GM12878 (cell line): ENCODE results near the gene CD300LG. TPM values are rescaled to one million over a fixed set of nuclear protein-coding genes. Genes with fewer than 3 reads are reported as not detected.

Experiments used
- ATAC-seq: fragments of 200-7000 bp; cut with Tn5 transposase; 3 replicates; pipeline ENCODE4 v1.9.1; 2020; ENCODE audit warnings: mild to moderate bottlenecking, moderate library complexity
- BruUV-seq: library from RNA; stranded (reverse); fragments of 400-500 nt; replicated peaks from 2 replicates; lab custom pipeline; 2021; lab: Mats Ljungman, UMichigan
- CTCF ChIA-PET: fragments of 300-600 bp; sonication (Branson Sonifier 250); formaldehyde crosslinking; extraction: SDS; loops from one replicate; lab custom pipeline; 2021; ENCODE audit warnings: inconsistent platforms; lab: Yijun Ruan, JAX
- POLR2A ChIA-PET: fragments of 350-600 bp; formaldehyde crosslinking; extraction: SDS; loops from one replicate; lab custom pipeline; 2021; ENCODE audit warnings: inconsistent platforms; lab: Charles Lee
- RAD21 ChIA-PET: fragments of 300-600 bp; sonication (Branson Sonifier 250); formaldehyde crosslinking; loops from one replicate; lab custom pipeline; 2023; ENCODE audit warnings: antibody characterized with exemption; ENCODE audit not compliant: unreplicated experiment; lab: Charles Lee
- SMC1A ChIA-PET: fragments of 300-600 bp; sonication (Branson Sonifier 250); formaldehyde crosslinking; loops from one replicate; lab custom pipeline; 2023; ENCODE audit not compliant: unreplicated experiment, uncharacterized antibody; lab: Charles Lee
- DNase-seq: peaks from one replicate; pipeline ENCODE4 v3.0.0-alpha.2; 2011; ENCODE audit warnings: low read depth, low spot score
- FAIRE-seq: peaks from 3 replicates; lab custom pipeline; 2011; peaks lifted over from hg19 to GRCh38; lab: Jason Lieb, UNC
- H2AFZ ChIP-seq: 2 replicates; pipeline ENCODE4 v1.6.0; 2011; ENCODE audit warnings: low read depth, low read length, control low read depth; ENCODE audit not compliant: control insufficient read depth
- H3K27ac ChIP-seq: 2 replicates; pipeline ENCODE4 v1.5.1; 2011; ENCODE audit warnings: control low read depth; ENCODE audit not compliant: control insufficient read depth, insufficient read depth
- H3K27me3 ChIP-seq, 2 experiments: replicated peaks in 1 of 2; 2 replicates each; pipeline versions ENCODE4 v1.6.0 to v1.6.1; 2011; ENCODE audit warnings: low read length in 1 of 2; ENCODE audit not compliant: control insufficient read depth in 2 of 2, insufficient read depth in 2 of 2
- H3K36me3 ChIP-seq, 2 experiments: 2 replicates each; pipeline ENCODE4 v1.5.1; 2011; ENCODE audit warnings: low read length in 1 of 2; ENCODE audit not compliant: control insufficient read depth in 2 of 2, insufficient read depth in 2 of 2
- H3K4me1 ChIP-seq: 2 replicates; pipeline ENCODE4 v1.6.1; 2011; ENCODE audit warnings: mild to moderate bottlenecking, low read length, moderate library complexity, mixed read lengths; ENCODE audit not compliant: control insufficient read depth, insufficient read depth
- H3K4me2 ChIP-seq: 2 replicates; pipeline ENCODE4 v1.6.0; 2011; ENCODE audit warnings: control low read depth; ENCODE audit not compliant: control insufficient read depth, insufficient read depth
- H3K4me3 ChIP-seq: fragments of 200-600 bp; sonication (generic); 2 replicates; pipeline ENCODE4 v1.5.1; 2016
- H3K79me2 ChIP-seq: 2 replicates; pipeline ENCODE4 v1.6.0; 2011; ENCODE audit warnings: low read length; ENCODE audit not compliant: control insufficient read depth, insufficient read depth
- H3K9ac ChIP-seq: 2 replicates; pipeline ENCODE4 v1.8.0; 2011; ENCODE audit warnings: low read length, control low read depth, mixed read lengths; ENCODE audit not compliant: control insufficient read depth, insufficient read depth
- H3K9me3 ChIP-seq: replicated peaks from 3 replicates; pipeline ENCODE4 v1.5.1; 2011; ENCODE audit warnings: mild to moderate bottlenecking, low read length; ENCODE audit not compliant: control insufficient read depth, insufficient read depth
- H4K20me1 ChIP-seq: 2 replicates; pipeline ENCODE4 v1.6.0; 2011; ENCODE audit not compliant: control insufficient read depth, insufficient read depth
- ETV6 ChIP-seq, 2 experiments: fragments of 450-650 bp in 1 of 2; IDR thresholded peaks in 1 of 2; conservative IDR thresholded peaks in 1 of 2; 2 replicates each; pipeline ENCODE4 v1.6.1; 2014; ENCODE audit warnings: antibody characterized with exemption in 1 of 2, borderline replicate concordance in 1 of 2, low read depth in 1 of 2, mild to moderate bottlenecking in 1 of 2, moderate library complexity in 1 of 2
- HCFC1 ChIP-seq: fragments of 150-350 bp; IDR thresholded peaks from 2 replicates; pipeline ENCODE4 v1.6.1; 2014; ENCODE audit warnings: low read length
- IKZF1 ChIP-seq: fragments of 450-650 bp; conservative IDR thresholded peaks from 2 replicates; pipeline ENCODE4 v1.6.1; 2017; ENCODE audit warnings: antibody characterized with exemption, mild to moderate bottlenecking
- JUNB ChIP-seq: IDR thresholded peaks from 2 replicates; pipeline ENCODE4 v1.6.1; 2016; ENCODE audit warnings: antibody characterized with exemption, mild to moderate bottlenecking
- KLF5 ChIP-seq: fragments of 450-650 bp; IDR thresholded peaks from 2 replicates; pipeline ENCODE4 v1.6.1; 2014; ENCODE audit warnings: mild to moderate bottlenecking; ENCODE audit not compliant: partially characterized antibody
- MEF2B ChIP-seq: fragments of 450-650 bp; IDR thresholded peaks from 2 replicates; pipeline ENCODE4 v1.6.1; 2018; ENCODE audit warnings: mild to moderate bottlenecking, moderate library complexity; ENCODE audit not compliant: partially characterized antibody, poor library complexity, severe bottlenecking
- MYC ChIP-seq: IDR thresholded peaks from 2 replicates; pipeline ENCODE4 v1.6.1; 2011; ENCODE audit warnings: mild to moderate bottlenecking, low read length, moderate library complexity, inconsistent platforms; ENCODE audit not compliant: insufficient read depth, insufficient replicate concordance, insufficient read length, severe bottlenecking
- PBX3 ChIP-seq: IDR thresholded peaks from 2 replicates; pipeline ENCODE4 v1.6.1; 2011; ENCODE audit warnings: mild to moderate bottlenecking, low read depth, low read length, moderate library complexity; ENCODE audit not compliant: insufficient replicate concordance
- RBBP5 ChIP-seq: fragments of 200-600 bp; sonication (generic); conservative IDR thresholded peaks from 2 replicates; pipeline ENCODE4 v1.6.1; 2016
- SRF ChIP-seq, 2 experiments: IDR thresholded peaks; 2 replicates each; pipeline ENCODE4 v1.6.1; 2011; ENCODE audit warnings: low read depth in 2 of 2, low read length in 2 of 2, mild to moderate bottlenecking in 1 of 2, moderate library complexity in 1 of 2
- SUZ12 ChIP-seq: fragments of 200-600 bp; sonication (generic); IDR thresholded peaks from one replicate; pipeline ENCODE4 v1.6.1; 2018; ENCODE audit warnings: antibody characterized with exemption, mild to moderate bottlenecking; ENCODE audit not compliant: unreplicated experiment
- TCF7 ChIP-seq: IDR thresholded peaks from 2 replicates; pipeline ENCODE4 v1.6.1; 2014; ENCODE audit warnings: antibody characterized with exemption, borderline replicate concordance
- ZBTB4 ChIP-seq: fragments of 450-650 bp; formaldehyde crosslinking; IDR thresholded peaks from 2 replicates; pipeline ENCODE4 v1.4.0; 2022; ENCODE audit warnings: mild to moderate bottlenecking, moderate library complexity
- ZNF207 ChIP-seq: fragments of 450-650 bp; IDR thresholded peaks from 2 replicates; pipeline ENCODE4 v1.6.1; 2014; ENCODE audit warnings: antibody characterized with exemption, mild to moderate bottlenecking, borderline replicate concordance
- WGBS: methylation state at CpG from one replicate; pipeline ENCODE4 v1.1.6; 2016; ENCODE audit warnings: low lambda C conversion rate; ENCODE audit not compliant: insufficient replicate concordance, insufficient coverage; ENCODE audit errors: missing lambda C conversion rate; 5-methylcytosine and 5-hydroxymethylcytosine counted together
- in situ Hi-C: fragments of 300-500 bp; cut with MboI; formaldehyde crosslinking; loops from 9 replicates; pipeline ENCODE4 v1.14.3; 2018; ENCODE audit warnings: mixed read lengths
- intact Hi-C: fragments of 100-400 bp; cut with micrococcal nuclease; formaldehyde crosslinking; loops from one replicate; pipeline ENCODE4 v1.14.2; 2022; ENCODE audit not compliant: unreplicated experiment
- polyA plus RNA-seq, 11 experiments: library from polyadenylated mRNA; depleted of rRNA in 4 of 11; unstranded in 6 of 11; stranded (reverse) in 5 of 11; fragments of >200 nt; fragmentation: Nextera tagmentation in 4 of 11; fragmentation: Illumina TruSeq in 1 of 11; extraction: Ambion mirVana in 4 of 11; extraction: Trizol in 1 of 11; gene quantifications; 1 replicate in 1 of 11; 2 replicates in 10 of 11; pipeline versions ENCODE4 v1.2.1 to v1.2.3, GENCODE V29; 2011 to 2016; ENCODE audit warnings: inconsistent platforms in 2 of 11, missing spikeins in 2 of 11, low read depth in 1 of 11
- total RNA-seq, 4 experiments: library from RNA; depleted of rRNA in 3 of 4; stranded (reverse); fragments of >200 nt in 3 of 4; fragmentation: Illumina TruSeq in 1 of 4; extraction: Trizol in 1 of 4; gene quantifications; 2 replicates each; pipeline versions ENCODE4 v1.2.1 to v1.2.3, GENCODE V29; 2013 to 2021

CD300LG gene
- total and polyA plus RNA-seq, 10 of the 15 experiments (the other 5 are each of a cell fraction or from before 2014, with no cell fraction given) = not detected

GRCh38 chr17:43827596-43827995 is 19.4 kb upstream of the CD300LG start:
- TF ChIP-seq MYC = no peak
- no peak for TF ChIP-seq KLF5
- no peak for TF ChIP-seq MEF2B
- no peak for TF ChIP-seq SRF (IDR thresholded peaks at IDR 0.05; ENCODE audit: low read depth in 2 of 2, low read length in 2 of 2)
- no peak for TF ChIP-seq SUZ12
- no peak for TF ChIP-seq TCF7
- no peak for TF ChIP-seq JUNB
- TF ChIP-seq ZNF207 = no peak
- TF ChIP-seq PBX3 = no peak
- TF ChIP-seq ZBTB4 (CRISPR knock-in tag) = no peak
- TF ChIP-seq ETV6 (conservative IDR thresholded peaks at IDR 0.05 in 1 of 2, IDR thresholded peaks at IDR 0.05 in 1 of 2; ENCODE audit: borderline replicate concordance in 1 of 2, low read depth in 1 of 2) = no peak
- TF ChIP-seq HCFC1 = no peak
- TF ChIP-seq IKZF1 = no peak
- TF ChIP-seq RBBP5 = no peak
- Histone ChIP-seq H3K27me3 (peaks cover 0 to 7% of the 10 kb centered on the region in 2 experiments; a peak in 3 of 4 replicates), H3K4me2 (no peak overlapping the region), H2AFZ (no peak overlapping the region), H3K27ac (no peak overlapping the region), H3K4me1 (no peaks in the 10 kb centered on the region), H3K9ac (no peak overlapping the region), H3K79me2 (no peaks in the 10 kb centered on the region), H4K20me1 (no peaks in the 10 kb centered on the region), H3K4me3 (no peak overlapping the region), H3K36me3 (no peaks in the 10 kb centered on the region), H3K9me3 (no peaks in the 10 kb centered on the region)
- ChIA-PET CTCF (interaction anchor here (1.0 kb wide), 1 partner anchor 18 kb away, joined by 3 read pairs; no protein-coding TSS in a partner anchor), SMC1A (interaction anchor here (0.7 to 1.0 kb wide), 2 partner anchors 13 to 155 kb away, joined by 3 read pairs; no protein-coding TSS in a partner anchor), POLR2A (no interaction called here), RAD21 (interaction anchor here (1.0 kb wide), 1 partner anchor 17 kb away, joined by 3 read pairs; no protein-coding TSS in a partner anchor)
- 58% methylated on average over 9 of the region's 9 CpGs for WGBS
- in situ Hi-C loops = no loop called here
- FAIRE-seq = no peak
- intact Hi-C loops = no loop called here
- BruUV-seq = no TSS peak
- ATAC-seq = no peak
- DNase-seq = no peak
